ENCODE data around the gene PLEKHG4.

Gene PLEKHG4

DNA sequence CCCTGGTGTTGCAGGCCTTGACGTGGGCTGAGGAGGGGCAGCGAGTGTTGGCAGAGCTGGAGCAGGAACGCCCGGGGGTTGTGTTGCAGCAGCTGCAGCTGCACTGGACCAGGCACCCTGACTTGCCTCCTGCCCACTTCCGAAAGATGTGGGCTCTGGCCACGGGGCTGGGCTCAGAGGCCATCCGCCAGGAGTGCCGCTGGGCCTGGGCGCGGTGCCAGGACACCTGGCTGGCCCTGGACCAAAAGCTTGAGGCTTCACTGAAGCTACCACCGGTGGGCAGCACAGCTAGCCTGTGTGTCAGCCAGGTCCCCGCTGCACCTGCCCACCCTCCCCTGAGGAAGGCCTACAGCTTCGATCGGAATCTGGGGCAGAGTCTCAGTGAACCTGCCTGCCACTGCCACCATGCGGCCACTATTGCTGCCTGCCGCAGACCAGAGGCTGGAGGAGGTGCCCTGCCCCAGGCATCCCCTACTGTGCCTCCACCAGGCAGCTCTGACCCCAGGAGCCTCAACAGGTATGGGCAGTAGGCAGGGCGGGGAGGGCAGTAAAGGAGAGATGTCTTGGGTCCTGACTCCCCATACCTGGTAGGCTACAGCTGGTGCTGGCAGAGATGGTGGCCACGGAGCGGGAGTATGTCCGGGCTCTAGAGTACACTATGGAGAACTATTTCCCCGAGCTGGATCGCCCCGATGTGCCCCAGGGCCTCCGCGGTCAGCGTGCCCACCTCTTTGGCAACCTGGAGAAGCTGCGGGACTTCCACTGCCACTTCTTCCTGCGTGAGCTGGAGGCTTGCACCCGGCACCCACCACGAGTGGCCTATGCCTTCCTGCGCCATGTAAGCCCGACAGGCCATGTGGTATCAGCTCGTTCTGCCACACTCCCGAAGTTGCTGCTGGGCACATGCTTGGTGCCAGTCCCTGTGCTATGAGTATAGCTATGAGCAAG, 5.6 kb downstream of the PLEKHG4 start:
- no peak for DNase-seq (ENCODE audit: low read depth)

DNA sequence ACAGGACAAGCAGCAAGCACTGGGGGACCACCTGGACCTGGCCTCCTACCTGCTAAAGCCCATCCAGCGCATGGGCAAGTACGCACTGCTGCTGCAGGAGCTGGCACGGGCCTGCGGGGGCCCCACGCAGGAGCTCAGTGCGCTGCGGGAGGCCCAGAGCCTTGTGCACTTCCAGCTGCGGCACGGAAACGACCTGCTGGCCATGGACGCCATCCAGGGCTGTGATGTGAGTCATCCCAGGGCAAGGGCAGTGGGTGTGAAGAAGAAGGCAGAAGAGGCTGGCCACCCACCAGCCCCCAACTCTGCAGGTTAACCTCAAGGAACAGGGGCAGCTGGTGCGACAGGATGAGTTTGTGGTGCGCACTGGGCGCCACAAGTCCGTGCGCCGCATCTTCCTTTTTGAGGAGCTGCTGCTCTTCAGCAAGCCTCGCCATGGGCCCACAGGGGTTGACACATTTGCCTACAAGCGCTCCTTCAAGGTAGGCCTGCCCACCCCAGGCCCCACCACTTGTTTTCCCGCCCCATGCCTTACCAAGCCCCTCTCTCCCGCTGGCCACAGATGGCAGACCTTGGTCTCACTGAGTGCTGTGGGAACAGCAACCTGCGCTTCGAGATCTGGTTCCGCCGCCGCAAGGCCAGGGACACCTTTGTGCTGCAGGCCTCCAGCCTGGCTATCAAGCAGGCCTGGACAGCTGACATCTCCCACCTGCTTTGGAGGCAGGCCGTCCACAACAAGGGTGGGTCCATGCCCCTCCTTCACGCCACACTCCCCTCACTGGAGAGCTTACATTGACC, 7.3 kb downstream of the PLEKHG4 start:
- no peak for DNase-seq (ENCODE audit: low read depth)

DNA sequence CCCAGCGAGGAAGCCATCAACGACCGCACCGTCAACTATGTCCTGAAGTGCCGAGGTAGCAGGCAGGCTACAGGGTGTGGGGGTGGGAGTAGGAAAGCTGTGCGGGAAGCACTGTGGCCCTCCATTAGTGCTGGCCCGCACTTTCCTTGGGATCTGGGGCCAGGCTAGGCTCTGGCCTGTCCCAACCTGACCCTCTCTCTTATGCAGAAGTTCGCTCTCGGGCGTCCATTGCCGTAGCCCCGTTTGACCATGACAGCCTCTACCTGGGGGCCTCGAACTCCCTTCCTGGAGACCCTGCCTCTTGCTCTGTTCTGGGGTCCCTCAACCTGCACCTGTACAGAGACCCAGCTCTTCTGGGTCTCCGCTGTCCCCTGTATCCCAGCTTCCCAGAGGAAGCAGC, 8.6 kb downstream of the PLEKHG4 start:
- DNase-seq (ENCODE audit: low read depth) = no peak

DNA sequence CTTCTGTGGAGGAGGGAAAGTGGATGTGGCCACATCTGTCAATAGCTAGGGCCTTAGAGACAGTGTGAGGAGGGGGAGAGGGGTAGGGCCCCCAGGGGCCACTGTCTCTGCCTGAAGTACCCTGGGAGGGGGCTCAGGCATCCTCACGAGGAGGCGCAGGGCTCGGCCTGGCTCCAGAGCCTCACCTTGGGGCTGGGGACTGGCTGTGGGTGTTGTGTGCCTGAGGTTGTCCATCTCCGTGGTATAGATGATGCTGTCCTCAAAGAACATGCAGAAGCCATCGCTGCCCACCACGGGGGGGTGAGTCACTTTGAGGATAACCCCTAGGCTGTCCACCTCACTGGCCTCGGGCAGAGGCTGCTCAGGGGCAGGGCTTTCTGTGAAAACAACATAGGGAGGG, 12.1 kb downstream of the PLEKHG4 start:
- no peak for DNase-seq (ENCODE audit: low read depth)

DNA sequence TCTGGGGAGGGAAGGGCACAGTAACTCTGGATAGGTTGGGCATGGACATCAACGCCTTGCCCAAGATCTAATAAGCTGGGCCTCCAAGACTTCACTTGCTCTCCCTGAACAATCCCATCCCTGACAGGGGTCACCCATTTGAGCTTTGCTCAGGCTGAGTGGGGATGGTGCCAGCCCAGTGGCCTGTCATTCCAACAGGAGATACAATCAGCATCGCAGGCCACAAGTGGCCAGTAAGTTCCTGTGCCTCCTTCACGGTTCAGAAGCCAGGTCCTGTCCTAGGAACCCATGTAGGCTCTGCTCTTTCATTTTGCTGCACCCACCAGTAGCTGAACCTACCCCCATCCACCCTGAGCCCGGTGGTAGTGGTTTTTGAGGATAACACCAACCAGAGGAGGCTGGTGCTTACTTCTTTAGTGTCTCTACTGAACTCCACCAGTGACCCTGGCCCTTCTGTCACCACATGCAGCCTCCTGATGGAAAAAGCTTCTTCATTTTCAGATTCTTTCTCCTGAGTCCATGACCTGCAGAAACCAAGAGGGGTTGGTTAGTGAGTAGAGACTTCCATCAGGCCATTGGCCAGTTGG, 14.9 kb downstream of the PLEKHG4 start:
- no peak for DNase-seq (ENCODE audit: low read depth)

DNA sequence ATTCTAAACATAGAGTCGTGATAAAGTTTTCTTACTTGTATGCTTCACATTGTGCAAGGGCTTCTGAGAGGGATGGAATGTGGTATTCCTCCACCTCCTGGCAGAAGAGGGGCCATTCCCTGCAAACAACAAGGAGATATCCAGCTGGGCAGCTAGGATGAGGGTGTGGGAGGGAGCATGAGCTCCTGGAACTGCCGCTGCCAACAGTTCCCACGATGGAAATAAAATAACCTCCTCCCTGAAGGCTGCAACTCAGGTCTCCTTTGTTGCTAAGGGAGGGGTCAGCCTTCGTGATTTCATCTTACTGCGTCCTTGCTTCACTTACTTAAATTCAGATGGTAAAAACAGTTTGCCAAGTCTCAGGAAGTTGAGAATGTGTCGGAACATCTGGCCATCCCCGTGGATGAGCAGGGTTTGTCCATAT, 15.6 kb downstream of the PLEKHG4 start:
- DNase-seq (ENCODE audit: low read depth) = no peak

DNA sequence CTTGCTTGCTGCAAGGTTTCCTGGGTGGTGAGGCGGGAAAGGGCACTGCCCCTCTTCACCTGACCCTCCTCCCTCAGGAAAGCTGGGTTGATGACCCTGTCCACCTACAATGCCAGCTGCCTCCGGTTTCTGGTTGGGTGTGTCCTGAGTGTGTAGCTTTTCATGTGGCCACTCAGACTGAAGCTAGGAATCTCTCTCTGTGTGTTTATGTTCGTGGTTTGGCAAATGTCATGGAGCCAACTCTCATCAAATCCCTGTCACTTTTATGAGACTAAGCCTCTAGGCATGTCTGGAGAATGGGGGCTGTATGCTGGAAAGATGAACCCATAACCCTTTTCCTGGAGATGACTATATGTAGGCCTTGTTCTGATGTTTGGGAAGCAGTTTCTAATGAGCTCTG, 17.1 kb downstream of the PLEKHG4 start:
- DNase-seq (ENCODE audit: low read depth) = no peak

DNA sequence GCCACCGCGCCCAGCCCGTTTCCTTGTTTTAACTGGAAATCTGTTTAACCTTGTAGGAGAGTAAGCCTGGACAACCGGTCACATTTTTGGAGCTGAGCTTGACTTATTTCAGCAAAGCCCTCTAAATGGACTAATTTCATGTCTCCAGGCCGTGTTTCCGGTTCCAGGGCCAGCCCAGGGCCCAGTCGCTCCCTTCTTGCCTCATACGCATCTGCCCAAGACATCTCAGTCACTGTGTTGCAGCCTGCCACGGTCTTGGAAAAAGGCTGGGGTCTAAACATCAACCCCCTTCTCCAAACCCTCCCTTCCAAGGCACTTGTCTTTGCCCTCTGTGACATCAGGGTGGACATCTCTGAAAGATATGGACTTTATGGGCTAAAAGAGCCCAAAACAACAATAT, 18.9 kb downstream of the PLEKHG4 start:
- DNase-seq (ENCODE audit: low read depth) = no peak

DNA sequence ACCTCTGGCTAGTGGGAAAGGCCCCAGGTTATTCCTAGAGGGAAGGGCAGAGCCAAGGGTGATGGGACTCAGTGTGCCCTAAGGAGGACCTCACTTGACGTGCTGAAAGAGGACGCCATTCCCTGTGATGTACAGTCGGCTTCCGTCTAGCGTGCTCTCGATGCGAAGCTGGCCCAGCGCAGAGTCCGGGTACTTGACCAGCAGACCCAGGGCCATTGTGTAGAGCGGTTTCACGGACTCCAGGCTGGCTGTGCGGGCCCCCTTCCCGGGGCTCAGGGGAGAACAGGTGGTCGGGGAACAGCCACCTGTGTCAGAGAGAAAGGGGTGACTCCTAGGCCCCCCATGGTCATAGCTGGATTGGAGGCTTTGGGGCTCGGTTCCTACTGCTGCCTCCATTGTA, 19.9 kb downstream of the PLEKHG4 start:
- DNase-seq (ENCODE audit: low read depth) = no peak

DNA sequence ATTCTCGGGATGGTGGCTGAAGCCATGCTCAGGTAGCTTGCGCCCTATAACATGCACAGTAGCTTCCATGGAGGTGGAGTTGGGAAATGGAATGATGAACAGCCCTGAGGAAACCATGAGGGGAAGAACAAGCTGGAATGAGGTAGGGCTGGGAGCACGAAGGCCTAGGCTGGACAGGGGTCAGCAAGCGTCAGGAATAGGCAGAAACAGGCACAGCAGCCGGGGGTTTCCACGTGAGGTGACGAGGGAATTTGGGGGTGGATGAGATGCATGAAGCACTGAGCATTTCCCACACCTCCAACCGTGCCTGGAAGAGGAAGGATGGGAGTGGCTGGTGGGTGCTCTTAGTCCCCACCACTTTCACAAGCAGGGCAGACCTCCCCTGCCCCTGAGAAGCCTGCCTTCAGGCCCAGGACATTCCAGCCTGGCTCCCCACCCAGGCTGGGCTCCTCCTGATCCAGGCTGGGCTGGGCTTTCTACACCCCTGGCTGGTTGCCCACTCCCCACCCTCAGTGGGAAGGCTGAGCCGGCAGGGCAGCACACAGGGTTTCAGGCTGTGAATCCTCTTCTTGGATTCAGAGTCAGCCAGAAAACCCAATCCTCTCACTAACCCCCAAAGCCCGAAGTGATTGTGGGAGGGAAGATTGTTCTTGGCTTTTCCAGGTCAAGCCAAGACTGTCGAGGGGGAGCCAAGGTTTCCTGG, 21.9 kb downstream of the PLEKHG4 start:
- DNase-seq (ENCODE audit: low read depth) = no peak

DNA sequence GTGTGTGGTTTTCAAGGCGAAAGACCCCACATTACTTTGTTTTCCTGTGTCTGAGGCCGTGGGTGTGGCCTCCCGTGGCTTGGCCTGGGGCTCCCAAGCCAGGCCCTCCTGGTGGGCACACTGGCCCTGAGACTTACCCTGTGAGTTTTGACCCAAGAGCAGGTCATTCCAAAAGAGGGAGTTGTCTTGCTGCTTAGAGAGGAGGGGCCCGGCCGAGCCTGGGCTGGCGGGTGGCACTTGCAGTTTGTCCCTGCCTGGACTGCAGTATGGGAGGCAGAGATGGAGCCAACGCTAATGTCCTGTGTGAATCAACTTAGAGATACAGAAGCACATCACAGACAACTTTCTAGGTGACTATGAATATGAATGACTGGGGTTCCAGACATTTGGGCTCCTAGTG, 22.7 kb downstream of the PLEKHG4 start:
- DNase-seq (ENCODE audit: low read depth) = no peak

DNA sequence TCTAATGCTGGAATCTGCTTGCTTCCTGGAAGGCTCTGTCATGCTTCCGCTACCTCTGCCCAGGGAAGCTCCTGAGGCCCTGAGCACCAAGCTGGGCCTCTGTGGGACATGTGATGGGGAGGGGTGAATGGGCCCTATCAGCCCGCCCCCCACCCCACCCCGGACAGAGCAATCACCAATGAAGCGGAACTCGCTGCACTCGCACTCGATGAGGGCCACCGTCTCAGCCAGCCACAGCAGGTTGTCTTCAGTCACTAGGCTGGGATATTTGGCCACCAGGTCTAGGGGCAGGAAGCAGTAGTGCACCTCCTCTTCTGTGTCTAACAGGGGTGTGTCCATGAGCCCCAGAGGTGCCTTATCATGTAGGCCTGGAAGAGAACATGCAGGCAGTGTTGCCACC, 23.6 kb downstream of the PLEKHG4 start:
- DNase-seq (ENCODE audit: low read depth) = no peak

DNA sequence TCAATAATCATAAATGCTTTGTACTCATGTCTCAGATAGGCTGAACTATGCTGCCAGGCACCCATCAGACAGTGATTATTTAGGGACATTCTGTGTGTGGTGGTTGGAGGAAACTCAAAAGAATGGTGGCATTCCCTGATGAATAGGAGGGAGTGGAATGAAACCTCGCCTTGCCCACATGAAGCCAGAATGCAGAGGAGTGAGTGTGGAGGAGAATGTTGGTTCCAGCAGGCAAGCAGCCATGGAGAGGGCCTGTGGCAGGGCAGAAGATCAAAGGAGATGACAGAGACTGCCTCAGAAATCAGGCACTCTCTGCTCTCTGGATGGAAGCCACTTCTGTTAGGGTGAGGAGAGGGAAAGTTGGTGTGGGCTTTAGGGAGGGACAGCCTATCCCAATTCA, 24.7 kb downstream of the PLEKHG4 start:
- no peak for DNase-seq (ENCODE audit: low read depth)

DNA sequence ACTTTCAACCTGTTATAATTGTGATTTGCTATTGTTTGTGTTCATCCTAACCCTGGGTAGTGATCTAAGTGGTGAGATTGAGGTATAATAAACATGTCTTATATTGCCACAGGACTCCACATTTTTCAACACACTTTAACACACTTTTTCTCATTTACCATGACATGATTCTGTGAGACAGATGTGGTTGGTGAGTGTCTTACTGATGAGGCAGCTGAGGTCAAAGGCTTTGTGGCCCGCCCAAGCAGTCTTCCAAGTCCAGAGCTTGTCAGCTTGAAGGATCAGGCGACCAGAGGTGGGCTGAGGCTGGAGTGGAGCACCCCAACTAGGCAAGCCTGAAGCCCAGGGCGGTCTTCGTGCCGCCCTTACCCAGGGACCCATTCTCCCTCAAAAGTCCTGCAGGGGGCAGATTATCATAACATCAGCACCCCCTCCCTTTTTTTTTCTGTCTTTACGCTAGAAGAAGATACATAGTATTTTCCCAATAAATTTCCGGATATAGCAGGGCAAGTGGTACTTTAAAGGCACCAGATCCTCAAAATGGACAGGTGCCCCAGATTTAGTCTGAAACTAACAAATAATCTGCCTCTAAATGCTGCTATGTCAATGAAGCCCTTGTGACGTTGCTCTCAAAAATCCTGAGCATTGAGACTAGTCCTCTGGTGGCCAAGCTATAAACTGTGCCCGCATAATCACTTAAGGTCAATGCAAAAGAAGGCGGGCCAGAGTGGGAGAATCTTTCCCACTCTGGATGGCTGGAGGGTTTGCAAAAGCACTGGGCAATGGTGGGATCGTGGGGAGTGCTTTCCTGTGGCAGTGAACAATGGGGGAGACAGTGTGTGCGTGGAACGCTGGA, 26.1 kb downstream of the PLEKHG4 start:
- no peak for DNase-seq (ENCODE audit: low read depth)

DNA sequence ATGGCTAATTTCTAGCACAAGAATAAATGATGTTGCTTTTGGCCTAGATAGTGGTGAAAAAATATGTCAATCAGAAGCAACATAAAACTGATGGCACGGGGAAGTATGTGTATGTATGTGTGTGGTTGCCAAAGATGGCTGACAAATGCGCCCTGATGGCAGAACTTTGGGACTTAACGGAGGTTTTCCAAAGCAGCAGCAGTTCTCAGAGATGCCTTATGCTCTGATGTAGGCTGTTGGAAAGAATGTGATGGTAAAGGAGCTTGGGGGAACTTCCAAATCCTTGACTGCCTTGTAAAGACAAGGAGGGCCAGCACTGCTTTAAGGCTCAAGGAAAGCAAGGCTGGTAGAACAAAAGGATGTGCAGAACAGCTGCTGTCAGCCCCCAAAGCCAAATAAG, 31.2 kb downstream of the PLEKHG4 start:
- DNase-seq (ENCODE audit: low read depth) = no peak

DNA sequence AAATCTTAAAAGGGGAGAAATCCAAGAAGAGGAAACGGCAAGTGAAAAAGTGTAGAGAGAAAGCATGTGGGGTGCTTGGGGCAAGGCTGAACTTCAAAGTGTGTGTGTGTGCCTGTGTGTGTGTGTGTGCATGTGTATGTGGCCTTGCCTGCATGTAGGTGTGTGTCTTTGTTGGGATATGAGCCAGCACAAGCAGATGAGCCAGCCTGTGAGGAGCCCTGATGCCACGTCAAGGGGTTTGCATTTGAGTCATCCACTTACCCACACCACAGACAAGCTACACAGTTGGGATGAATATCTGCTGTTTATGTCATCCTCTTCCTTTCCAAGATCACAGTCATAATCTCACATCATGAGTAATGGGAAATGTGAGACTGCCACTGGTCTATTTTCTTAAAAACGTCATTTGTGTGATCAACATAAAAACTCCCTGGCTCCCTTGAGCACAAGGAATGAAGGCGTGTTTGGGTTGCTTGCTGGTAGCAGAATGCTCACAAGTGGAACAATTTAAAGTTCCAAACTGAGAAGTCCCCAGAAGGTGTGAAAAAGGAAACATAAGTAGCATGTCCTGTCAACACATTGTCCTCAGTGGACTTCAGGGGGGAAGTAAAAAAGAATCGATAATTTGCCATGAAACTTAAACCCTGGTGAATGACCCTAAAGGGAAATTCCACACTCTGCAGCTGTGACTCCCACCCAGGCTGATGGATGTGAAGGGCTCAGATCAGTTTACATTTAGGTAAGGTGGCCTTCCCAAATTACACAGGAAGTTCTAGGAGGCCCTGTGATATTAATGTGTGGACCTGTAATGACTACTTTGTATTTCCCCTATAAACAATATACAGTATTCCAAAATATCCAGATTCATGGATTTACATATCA, 32.5 kb downstream of the PLEKHG4 start:
- DNase-seq (ENCODE audit: low read depth) = peak; percentile 76

DNA sequence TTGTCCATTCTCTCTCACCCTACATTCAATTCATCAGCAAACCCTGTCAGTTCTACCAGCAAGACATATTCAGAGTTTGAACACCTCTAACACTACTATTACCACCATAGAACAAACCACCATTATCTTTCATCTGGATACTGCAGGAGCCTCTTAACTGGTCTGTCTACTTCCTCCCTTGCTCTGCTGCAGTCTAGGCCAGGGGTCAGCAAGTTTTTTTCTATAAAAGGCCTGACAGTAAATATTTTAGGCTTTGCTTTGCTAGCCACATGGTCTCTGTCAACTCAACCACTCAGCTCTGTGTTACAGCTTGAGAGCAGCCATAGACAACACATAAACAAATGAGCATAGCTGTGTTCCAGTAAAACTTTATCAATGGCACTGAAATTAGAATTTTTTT, 33.4 kb downstream of the PLEKHG4 start:
- no peak for DNase-seq (ENCODE audit: low read depth)

DNA sequence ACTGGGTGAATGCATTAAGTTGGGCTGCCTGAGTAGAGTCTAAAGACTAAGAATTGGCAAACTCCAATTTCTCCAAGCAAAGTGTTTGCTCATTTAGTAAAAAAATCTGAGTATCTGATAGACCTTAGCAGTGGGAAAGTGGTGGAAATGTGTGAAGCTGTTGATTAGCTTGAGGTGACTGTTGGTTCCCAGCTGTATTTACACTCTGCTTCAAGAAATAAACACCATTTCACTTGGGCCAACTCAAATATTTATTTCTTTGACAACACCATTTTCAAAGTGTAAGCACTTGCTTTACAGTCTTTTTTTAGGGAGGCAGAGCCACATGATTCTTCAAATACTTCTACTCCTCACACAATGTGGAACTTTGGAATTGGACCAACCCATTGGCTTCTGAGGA, 38.5 kb downstream of the PLEKHG4 start:
- DNase-seq (ENCODE audit: low read depth) = no peak

DNA sequence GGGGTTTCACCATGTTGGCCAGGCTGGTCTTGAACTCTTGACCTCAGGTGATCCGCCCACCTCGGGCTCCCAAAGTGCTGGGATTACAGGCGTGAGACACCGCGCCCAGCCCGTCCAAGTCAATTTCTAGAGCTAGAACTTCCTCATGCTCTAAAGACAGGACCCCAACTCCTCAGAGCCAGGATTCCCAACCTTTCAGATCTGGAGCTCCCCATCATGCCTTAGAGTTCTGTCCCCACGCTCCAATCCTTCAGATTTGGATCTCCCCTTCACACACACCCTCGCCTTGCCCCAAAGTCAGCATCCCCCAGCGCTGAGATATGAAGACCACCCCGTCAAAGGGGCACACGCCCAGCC, 46.8 kb downstream of the PLEKHG4 start:
- DNase-seq (ENCODE audit: low read depth) = no peak

Data from activated T-cell treated with anti-CD3 and anti-CD28 coated beads for 48 hours (primary cell).